ENCODE results near the gene COX7C.
"Not testable (repeated sequence)": the region's sequence is repeated elsewhere in the genome, so short reads cannot be mapped to it uniquely, and the experiment has no call there.

The COX7C gene, protein sequence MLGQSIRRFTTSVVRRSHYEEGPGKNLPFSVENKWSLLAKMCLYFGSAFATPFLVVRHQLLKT

DNA sequence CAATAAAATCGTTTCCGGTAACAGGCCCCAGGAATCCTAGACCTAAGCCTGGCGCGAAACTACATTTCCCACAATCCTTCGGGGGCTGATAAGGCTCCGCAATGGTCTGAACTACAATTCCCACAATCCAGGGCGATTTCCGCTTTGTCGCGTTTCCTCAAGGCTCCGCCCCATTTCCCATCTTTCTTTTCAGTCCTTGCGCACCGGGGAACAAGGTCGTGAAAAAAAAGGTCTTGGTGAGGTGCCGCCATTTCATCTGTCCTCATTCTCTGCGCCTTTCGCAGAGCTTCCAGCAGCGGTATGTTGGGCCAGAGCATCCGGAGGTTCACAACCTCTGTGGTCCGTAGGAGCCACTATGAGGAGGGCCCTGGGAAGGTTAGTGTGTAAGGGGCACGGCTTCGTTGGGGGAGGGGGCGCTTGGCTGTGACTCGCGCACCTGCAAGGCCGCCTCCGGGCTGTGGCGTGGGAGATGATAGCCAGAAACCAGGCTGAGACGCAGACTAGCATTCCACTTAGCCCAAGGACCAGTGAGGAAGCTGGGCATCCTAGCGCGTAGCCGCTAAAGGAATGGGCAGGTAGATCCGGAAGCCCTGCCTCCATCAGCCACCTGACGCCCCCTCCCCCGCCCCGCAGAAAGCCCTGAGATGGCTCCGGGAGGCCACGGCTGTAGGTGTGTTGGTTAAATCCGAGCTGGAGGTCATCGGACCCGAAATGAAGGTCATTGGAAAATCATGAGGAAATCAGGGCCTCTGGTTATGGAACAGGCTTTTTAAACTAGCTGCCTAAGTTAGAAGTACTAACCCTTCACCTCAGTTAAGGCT, at the start of gene COX7C:
Gene COX7C, plus strand, starts transcription at position 186 of the 821 bp plus-strand sequence. Its CDS starts 115 bp downstream, at position 301.
- DNase-seq: peak; percentile 86

DNA sequence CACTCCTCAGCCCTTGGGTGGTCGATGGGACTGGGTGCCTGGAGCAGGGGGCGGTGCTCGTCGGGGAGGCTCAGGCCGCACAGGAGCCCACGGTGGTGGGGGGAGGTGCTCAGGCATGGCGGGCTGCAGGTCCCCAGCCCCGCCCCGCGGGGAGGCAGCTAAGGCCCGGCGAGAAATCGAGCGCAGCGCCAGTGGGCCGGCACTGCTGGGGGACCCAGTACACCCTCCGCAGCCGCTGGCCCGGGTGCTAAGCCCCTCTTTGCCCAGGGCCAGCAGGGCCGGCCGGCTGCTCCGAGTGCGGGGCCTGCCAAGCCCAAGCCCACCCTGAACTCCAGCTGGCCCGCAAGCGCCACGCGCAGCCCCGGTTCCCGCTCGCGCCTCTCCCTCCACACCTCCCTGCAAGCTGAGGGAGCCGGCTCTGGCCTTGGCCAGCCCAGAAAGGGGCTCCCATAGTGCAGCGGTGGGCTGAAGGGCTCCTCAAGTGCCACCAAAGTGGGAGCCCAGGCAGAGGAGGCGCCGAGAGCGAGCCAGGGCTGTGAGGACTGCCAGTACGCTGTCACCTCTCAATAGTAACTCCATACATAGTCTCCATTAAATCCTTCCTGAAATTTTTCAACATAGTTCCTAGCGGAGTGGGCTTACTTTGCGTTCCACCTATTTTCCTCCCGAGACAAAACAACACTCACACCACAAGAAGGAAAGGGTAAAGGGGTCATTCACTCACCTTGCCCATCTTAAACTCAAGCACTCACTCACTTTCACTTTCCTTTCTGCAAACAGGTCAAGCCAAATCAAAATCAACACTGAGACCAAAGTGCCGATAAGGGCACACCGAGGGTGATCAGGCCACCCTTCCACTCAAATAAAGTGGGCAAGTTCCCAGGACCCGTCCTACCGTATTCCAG, 48.0 kb upstream of the COX7C start:
- not testable (repeated sequence) for DNase-seq

DNA sequence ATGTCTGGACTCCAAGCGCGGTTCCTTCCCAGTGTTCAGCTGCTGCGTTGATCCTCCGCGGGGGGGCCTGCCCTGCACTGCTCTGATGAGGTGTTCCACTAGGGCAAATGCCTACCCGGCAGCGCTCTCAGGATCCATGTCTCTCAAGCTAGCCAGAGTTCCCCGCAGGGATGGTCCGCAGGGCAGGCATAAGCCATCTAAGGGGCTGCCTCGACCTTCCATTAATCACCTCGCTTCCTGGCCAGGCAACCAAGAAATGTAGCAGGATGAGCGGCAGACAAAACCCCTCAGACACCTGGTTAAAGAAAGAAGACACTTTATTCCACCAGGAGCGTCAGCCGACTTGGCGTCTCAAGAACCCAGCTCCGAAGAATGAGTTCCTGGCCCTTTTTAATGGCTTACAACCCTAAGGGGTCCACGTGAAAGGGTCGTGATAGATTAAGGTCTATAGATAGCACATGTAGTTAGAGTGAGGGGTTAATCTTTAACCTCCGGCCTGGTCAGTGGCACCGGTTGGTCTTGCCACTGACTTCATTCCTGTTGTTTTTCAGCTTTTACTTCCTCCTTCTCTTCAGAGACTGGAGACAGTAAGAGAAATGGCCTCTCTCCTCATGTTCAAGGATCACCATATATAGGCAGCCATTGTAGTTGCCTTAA, 47.2 kb upstream of the COX7C start:
- no peak for DNase-seq

DNA sequence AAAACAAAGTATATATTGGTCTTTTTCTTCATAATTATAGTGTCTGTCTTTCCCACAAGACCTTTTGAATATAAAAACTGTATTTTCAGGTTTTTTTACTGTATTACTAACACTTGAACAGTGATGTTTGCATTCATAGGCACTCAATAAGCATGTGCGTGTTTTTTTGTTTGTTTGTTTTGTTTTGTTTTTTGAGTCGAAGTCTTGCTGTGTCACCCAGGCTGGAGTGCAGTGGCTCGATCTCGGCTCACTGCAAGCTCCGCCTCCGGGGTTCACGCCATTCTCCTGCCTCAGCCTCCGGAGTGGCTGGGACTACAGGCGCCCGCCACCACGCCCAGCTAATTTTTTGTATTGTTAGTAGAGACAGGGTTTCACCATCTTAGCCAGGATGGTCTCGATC, 46.6 kb upstream of the COX7C start:
- DNase-seq: not testable (repeated sequence)

DNA sequence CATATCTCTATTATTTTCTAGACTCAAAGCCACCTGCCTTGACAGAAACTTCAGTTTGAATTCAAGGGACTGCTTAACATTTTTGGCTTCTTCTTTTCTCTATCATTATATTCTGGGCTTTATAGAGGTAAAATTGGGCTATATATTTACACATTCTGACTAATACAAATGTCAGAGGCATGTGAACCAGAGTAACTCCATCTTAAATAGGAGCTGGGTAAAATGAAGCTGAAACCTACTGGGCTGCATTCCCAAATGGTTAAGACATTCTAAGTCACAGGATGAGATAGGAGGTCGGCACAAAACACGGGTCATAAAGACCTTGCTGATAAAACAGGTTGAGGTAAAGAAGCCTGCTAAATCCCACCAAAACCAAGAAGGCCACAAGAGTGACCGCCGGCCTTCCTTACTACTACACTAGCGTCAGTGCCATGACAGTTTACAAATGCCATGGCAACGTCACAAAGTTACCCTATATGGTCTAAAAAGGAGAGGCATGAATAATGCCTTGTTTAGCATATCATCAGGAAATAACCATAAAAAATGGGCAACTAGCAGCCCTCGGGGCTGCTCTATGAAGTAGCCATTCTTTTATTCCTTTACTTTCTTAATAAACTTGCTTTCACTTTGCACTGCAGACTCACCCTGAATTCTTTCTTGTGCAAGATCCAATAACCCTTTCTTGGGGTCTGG, 44.8 kb upstream of the COX7C start:
- DNase-seq: no peak

DNA sequence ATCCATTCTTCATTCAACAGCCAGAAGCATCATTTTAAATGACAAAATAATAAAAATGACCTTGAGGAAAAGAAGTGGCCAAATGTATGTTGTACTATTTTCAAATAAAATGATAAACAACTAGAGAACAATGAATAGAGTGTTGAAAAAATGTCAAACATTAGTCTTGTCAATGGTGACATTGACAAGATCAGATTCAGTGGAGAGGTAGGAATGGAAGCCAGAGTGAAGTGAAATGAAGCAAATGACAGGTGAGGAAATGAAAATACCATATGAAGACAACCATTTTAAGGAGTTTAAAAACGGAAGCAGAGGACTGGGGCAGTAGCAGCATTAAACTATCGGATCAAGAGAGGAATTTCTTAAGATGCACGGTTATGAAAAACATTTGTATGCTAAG, 38.2 kb upstream of the COX7C start:
- no peak for DNase-seq

DNA sequence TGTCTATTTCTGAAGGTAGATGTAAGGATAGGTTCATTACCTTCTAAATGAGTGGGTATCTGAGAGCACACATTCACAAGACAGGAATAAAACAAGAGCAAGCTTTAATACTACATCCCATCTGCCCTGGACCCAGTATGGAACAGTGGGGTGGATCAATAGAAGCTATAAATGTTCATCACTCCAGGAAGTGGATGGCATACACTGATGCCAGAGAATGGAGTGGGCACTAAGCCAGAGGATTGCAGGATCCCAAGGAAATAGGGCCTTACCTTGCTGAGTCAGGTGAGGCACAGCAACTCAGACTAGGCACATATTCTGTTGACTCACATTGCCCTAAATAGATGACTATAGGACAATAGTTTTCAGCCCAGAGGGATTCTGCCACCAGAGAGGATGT, 21.3 kb upstream of the COX7C start:
- no peak for DNase-seq

DNA sequence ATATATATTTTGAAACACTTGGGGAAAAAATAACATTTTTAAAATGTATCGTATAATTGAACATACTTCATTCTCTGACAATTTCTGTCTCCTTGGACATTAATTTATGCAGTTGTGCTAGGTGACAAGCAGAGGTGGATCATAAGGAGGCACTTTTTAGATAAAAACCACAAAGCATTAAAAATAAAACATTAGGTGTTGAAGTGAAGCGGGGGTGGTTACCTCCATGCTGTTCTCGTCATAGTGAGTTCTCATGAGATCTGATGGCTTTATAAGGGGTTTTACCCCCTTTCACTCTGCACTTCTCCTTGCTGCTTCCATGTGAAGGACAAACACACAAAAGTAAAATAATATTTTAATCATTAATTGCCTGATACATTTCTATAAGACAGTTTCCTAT, 11.9 kb upstream of the COX7C start:
- DNase-seq: no peak

DNA sequence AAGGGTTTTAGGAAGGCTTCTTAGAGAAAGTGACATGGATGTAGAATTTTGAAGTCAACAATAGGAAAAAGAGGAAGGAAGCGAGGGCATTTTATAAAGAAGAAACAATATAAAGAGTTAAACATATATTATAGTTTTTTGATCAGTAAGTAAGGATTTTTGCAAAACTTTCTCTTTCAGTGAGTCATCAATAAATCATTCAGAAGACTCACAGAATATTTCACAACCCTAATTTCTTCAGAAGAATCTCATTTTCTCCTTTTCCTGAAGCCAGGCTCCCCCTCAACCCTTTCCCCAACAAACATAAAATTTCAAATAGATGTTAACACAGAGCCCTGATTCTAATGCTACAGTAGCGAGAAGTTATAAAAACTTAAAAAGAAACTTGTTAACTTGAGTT, 4.3 kb upstream of the COX7C start:
- no peak for DNase-seq

DNA sequence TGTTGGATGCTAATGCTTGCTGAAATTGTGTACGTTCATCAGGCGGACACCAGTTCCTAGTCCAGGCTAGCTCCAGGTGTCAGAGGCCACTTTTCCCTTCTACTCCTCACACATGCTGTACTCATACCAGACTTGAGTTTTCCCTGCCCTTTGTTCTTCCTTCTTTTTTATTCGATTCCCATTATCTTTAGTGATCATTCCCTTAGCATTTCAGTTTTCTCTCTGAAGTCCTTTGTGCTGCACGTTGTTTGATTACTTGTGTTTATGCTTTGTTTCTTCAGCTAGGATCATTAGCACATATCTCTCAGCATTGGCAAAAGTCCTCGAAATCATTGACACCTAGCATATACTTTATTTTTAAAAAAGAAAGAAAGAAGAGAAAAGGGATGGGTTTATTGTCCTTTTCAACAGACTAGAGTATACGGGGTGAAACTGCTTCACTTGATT, 409 bp upstream of the COX7C start:
- no peak for DNase-seq

DNA sequence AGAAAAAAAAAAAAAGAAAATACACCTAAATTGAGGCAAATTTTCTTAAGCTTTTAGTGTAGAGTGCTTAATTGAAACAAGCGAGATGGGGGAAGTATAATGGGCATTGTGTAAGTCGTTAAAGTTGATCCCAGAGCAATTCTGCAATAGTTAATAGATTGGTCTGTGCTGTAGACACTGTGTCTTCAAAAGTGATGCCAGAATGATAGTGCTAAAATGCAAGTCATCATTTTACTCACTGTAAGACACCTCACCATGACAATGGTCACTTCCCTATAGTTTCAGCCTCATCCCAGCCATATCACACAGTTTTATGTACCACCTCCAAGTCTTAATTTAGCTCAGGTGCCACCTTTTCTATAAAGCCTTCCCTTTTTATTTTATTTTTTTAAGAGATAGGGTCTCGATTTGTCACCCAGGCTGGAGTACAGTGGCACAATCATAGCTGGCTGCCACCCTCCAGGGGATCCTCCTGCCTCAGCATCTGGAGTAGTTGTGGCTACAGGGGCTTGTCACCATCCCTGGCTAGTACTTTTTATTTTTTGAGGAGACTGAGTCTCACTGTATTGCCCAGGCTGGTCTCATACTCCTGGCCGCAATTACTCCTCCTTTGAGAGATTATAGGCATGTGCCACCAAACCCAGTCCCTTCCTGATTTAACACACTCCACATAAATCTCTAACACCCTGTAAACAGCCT, 6.2 kb downstream of the COX7C start:
- no peak for DNase-seq

DNA sequence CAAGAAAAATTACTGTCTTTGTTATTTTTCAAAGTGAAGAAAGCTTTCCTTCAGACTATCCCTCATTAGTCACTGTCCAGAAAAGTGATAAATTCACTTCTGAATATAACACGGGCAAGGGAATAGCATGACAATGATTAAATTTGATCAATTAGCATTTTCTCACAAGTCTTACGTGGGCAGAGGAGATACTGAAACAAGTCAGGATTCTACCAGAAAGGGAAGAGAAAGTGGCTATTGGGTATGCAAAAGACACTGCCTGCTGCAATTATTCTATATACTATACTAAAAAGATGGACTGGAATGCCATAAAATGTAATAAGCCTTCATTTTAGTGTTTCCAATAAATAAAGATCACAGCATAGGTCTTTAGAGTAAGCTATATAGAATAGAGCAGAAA, 7.4 kb downstream of the COX7C start:
- no peak for DNase-seq

DNA sequence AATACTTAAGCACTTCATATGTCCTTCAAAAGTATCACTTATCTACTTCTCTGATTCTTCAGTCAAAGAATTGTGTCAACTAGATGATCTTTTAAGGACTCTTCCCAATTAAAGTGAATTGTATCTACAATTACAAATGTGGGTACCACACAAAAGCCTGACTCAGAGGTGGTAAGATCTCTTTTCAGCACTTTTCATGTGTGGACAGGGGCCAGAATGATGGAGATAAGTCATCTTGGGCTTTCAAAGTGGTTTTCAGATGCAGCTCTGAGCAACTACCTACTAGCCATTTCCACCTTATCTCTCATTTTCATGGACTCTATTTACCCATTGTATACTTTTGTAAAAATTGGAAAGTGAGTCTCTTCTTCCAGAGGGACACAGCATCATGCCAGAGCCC, 8.4 kb downstream of the COX7C start:
- DNase-seq: no peak

DNA sequence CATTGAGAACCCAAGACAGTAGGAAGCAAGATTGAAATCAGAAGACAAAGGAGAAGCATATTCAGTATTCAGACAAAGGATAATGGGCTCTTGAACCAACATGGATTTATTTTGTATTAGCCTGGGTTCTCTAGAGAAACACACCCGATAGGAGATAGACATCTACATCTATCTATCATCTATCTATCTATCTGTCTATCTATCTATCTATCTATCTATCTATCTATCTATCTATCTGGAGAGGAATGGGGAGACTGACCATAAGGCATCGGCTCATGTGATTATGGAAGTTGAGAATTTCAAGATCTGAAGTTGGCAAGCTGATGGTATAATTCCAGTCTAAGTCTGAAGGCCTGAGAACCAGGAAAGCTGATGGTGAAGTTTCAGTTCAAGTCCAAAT, 13.4 kb downstream of the COX7C start:
- DNase-seq: no peak

DNA sequence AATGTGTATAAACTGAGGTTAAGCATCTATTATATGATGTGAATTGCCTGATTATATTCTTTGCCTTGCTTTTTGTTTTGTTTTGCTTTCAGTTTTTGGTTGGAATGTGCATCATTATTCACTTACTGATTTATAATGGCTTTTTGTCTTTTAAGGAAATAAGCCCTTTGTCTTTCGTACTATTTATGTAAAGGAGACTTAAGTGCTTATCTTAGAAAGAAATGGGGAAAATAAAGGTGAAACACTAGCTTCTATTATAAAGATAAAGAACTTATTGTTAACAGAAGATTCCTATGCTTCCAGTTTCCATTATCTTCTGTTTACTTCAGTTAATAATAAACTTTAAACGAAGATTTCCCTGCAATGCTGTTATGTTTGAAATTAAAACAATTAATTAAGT, 23.3 kb downstream of the COX7C start:
- no peak for DNase-seq

DNA sequence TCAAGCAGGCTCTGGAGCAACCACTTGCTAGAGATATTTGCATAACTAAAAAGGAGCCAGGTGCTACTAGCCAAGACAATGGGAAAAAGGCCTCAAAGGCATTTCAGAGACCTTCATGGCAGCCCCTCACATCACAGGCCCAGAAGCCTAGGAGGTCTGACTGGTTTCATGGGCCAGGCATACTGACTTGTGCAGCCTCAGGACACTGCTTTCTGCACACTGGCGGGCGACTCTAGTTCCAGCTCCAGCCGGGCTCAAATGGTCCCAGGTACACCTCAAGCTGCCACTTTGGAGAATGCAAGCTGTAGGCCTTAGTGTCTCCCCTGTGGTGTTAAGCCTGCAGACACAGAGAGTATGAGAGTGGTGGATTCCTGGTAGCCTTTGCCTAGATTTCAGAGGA, 27.1 kb downstream of the COX7C start:
- no peak for DNase-seq

DNA sequence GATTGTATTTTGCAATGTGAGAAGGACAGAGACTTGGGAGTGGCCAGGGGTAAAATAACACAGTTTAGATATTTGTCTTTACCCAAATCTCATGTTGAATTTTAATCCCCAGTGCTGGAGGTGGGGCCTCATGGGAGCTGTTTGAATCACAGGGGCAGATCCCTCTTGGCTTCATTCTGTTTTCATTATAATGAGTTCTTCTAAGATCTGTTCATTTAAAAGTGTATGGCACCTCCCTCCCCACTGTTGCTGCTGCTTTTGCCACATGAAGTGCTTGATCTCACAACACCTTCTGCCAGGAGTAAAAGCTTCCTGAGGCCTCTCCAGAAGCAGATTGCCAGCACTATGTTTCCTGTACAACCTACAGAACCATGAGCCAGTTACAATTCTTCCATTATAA, 28.1 kb downstream of the COX7C start:
- DNase-seq: no peak

DNA sequence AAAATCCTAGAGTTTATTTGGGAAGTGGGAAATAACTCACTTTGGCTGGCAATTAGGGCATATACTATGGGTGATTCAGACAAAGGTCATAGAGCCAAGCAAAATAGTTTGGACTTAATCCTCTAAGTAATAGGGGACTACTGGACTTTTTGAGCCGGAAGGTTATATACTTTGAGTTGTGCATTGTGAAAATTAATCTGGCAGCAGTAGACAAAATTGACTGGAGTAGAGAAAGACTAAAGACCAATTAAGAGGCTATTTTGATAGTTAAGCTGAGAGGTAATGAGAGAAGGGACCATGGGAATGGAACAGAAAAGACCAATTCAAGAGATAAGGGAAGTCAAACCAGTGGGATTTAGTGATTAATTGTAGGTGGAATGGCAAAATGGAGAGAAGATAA, 28.9 kb downstream of the COX7C start:
- no peak for DNase-seq

DNA sequence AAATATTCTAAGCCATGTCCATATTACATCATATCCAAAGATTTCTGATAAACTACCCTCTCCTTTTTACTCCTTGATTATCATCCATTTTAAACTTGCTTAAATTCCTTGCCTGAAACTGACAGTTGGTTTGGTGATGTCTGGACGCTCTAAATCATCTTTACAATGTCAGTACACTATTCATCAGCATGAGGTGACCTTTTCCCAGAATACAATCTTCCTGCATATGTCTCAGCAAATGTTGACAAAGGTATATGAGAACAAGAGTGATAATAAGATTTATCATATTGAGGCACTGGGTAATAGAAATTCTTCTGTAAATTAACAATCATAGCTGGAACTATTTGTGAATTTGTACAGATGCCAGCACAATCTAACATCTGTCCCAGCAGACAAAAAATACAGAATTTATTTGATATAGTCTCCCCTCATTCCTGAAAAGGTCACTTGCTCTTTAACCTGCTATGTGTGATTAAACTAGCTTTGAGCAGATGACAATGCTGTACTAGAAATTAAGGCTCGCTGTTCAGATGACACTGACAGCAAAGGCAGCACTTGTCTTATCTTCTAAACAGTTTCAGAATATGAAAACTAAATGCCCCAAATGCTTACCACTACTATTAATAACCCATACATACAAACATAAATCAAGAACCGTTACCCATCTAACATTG, 32.2 kb downstream of the COX7C start:
- no peak for DNase-seq

DNA sequence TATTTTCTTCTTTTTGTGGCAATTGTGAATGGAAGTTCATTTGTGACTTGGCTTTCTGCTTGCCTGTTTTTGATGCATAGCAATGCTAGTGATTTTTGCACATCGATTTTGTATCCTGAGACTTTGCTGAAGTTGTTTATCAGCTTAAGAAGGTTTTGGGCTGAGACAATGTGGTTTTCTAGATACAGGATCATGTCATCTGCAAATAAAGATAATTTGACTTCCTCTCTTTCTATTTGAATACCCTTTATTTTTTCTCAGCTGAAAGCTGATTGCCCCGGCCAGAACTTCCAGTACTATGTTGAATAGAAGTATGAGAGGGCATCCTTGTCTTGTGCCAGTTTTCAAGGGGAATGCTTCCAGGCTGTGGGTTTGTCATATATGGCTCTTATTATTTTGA, 43.0 kb downstream of the COX7C start:
- not testable (repeated sequence) for DNase-seq

DNA sequence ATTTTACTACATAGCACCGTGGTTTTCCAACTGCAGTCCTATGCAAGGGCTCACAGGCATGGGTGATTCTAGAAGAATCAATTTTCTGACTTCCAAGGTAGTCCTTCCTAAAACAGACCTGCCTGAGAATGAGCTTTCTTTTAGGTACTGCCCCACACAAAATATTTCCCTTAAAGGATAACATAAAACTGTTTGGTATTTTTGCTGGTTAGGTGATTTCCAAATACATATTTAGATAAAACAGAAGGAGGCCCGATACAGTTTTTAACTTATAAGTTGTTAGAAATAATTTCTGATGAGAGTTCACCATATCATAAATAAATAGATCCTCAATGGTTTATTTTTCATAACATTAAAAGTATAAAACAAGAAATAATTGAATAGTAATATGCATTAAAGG, 46.4 kb downstream of the COX7C start:
- no peak for DNase-seq

All from activated CD4-positive, CD25-positive, alpha-beta regulatory T cell treated with anti-CD3 and anti-CD28 coated beads, Interleukin-2, amount 50 U/mL, for 72 hours (primary cell).